Measurements from ENCODE around the gene TRIM29. TPM values are rescaled to one million over a fixed set of nuclear protein-coding genes. Genes with fewer than 3 reads are reported as not detected.
"Not testable (repeated sequence)": the region's sequence is repeated elsewhere in the genome, so short reads cannot be mapped to it uniquely, and the experiment has no call there.

The TRIM29 gene
- total RNA-seq, 1 experiment from 2014 or later = not detected

- DNase-seq (ENCODE audit: low read depth) = peak; percentile 61
Observed at GRCh38 chr11:120172054-120172911, 34.4 kb upstream of the TRIM29 start.

GRCh38 chr11:120170741-120171261 is 32.9 kb upstream of the TRIM29 start:
- DNase-seq (ENCODE audit: low read depth) = no peak

- no peak for DNase-seq (ENCODE audit: low read depth)
Observed at GRCh38 chr11:120169981-120170698, 32.2 kb upstream of the TRIM29 start.

- peak; percentile 54 for DNase-seq (ENCODE audit: low read depth)
Observed at GRCh38 chr11:120168960-120169681, 31.2 kb upstream of the TRIM29 start.

- DNase-seq (ENCODE audit: low read depth) = no peak
Observed at GRCh38 chr11:120168108-120168959, 30.4 kb upstream of the TRIM29 start.

- no peak for DNase-seq (ENCODE audit: low read depth)
Observed at GRCh38 chr11:120167659-120168058, 29.7 kb upstream of the TRIM29 start.

GRCh38 chr11:120160436-120160835 is 22.5 kb upstream of the TRIM29 start:
- DNase-seq (ENCODE audit: low read depth) = no peak

GRCh38 chr11:120153221-120153620 is 15.3 kb upstream of the TRIM29 start:
- no peak for DNase-seq (ENCODE audit: low read depth)

- no peak for DNase-seq (ENCODE audit: low read depth)
Observed at GRCh38 chr11:120151536-120151935, 13.6 kb upstream of the TRIM29 start.

GRCh38 chr11:120149246-120149645 is 11.3 kb upstream of the TRIM29 start:
- no peak for DNase-seq (ENCODE audit: low read depth)

- no peak for DNase-seq (ENCODE audit: low read depth)
Observed at GRCh38 chr11:120147950-120148270, 10.0 kb upstream of the TRIM29 start.

- DNase-seq (ENCODE audit: low read depth) = no peak
Observed at GRCh38 chr11:120147094-120147949, 9.4 kb upstream of the TRIM29 start.

- DNase-seq (ENCODE audit: low read depth) = no peak
Observed at GRCh38 chr11:120146413-120147093, 8.6 kb upstream of the TRIM29 start.

GRCh38 chr11:120144501-120144900 is 6.6 kb upstream of the TRIM29 start:
- DNase-seq (ENCODE audit: low read depth) = no peak

- DNase-seq (ENCODE audit: low read depth) = not testable (repeated sequence)
Observed at GRCh38 chr11:120143472-120143871, 5.6 kb upstream of the TRIM29 start.

GRCh38 chr11:120142441-120143100 is 4.7 kb upstream of the TRIM29 start:
- no peak for DNase-seq (ENCODE audit: low read depth)

GRCh38 chr11:120141768-120142423 is 4.0 kb upstream of the TRIM29 start:
- DNase-seq (ENCODE audit: low read depth) = no peak

- no peak for DNase-seq (ENCODE audit: low read depth)
Observed at GRCh38 chr11:120141113-120141767, 3.3 kb upstream of the TRIM29 start.
